ENCODE data around the gene SNRPD1. TPM values are rescaled to one million over a fixed set of nuclear protein-coding genes. Genes with fewer than 3 reads are reported as not detected.

The SNRPD1 gene
- total and polyA plus RNA-seq, 2 donors (not counting 3 experiments of a cell fraction or from before 2014, with no cell fraction given), result 16.6 to 97.3 TPM

- ChIA-PET POLR2A (interaction anchor here (0.6 to 1.2 kb wide), 2 partner anchors 13 to 109 kb away, joined by 8 to 11 read pairs; partner anchors contain the start of gene SNRPD1), CTCF (interaction anchor here (1.0 to 2.9 kb wide), 35 partner anchors 9 to 412 kb away, joined by 3 to 63 read pairs (median 5); partner anchors contain the start of genes ABHD3, MIB1 and SNRPD1)
- Histone ChIP-seq H3K4me3 (replicated peaks in 1 of 3; ENCODE audit: insufficient read depth in 1 of 3, low read depth in 1 of 3, low read length in 3 of 3) (peak overlapping the region; percentile 47 to 89 (median 68)), H3K79me2 (ENCODE audit: control insufficient read depth, insufficient read depth, low read length) (peaks cover 40% of the 10 kb centered on the region), H3K4me2 (ENCODE audit: insufficient read depth, low read length) (peak overlapping the region; percentile 49), H3K9ac (replicated peaks; ENCODE audit: extremely low read depth, insufficient read depth, low read length) (peak overlapping the region; percentile 75), H3K36me3 (ENCODE audit: control insufficient read depth in 2 of 2, extremely low read depth in 1 of 2, insufficient read depth in 2 of 2, low read length in 2 of 2) (no peaks in the 10 kb centered on the region), H3K9me3 (replicated peaks; ENCODE audit: control insufficient read depth, insufficient read depth, low read length) (no peaks in the 10 kb centered on the region), H3K9me1 (replicated peaks; ENCODE audit: control insufficient read depth, extremely low read depth, insufficient read depth, low read length) (no peaks in the 10 kb centered on the region), H3K27me3 (ENCODE audit: control insufficient read depth in 2 of 2, insufficient read depth in 2 of 2, low read length in 2 of 2) (no peaks in the 10 kb centered on the region), H3K4me1 (ENCODE audit: control insufficient read depth, extremely low read depth, insufficient read depth, low read length) (no peaks in the 10 kb centered on the region), H2AFZ (ENCODE audit: low read depth, low read length) (peak overlapping the region; percentile 60), H4K20me1 (replicated peaks; ENCODE audit: control insufficient read depth, extremely low read depth, insufficient read depth, low read length) (no peaks in the 10 kb centered on the region), H3K27ac (ENCODE audit: insufficient read depth, low read depth, low read length) (peak overlapping the region; percentile 59)
- FAIRE-seq (no peak), DNase-seq (ENCODE audit: low read depth, low spot score) (peak; percentile 30)
- intact Hi-C loops (cut with micrococcal nuclease) (loop anchor here (1.0 to 5.0 kb wide), 5 partner anchors 12 to 489 kb away; partner anchors contain the start of genes MIB1, ROCK1 and SNRPD1), dilution Hi-C loops (cut with MboI; ENCODE audit: extremely low pct_ligation_motif_present, low sequenced_read_pairs) (no loop called here)
- TSS peak; percentile 20 for BruUV-seq (replicated peaks)
- TF ChIP-seq, protein P1, sequence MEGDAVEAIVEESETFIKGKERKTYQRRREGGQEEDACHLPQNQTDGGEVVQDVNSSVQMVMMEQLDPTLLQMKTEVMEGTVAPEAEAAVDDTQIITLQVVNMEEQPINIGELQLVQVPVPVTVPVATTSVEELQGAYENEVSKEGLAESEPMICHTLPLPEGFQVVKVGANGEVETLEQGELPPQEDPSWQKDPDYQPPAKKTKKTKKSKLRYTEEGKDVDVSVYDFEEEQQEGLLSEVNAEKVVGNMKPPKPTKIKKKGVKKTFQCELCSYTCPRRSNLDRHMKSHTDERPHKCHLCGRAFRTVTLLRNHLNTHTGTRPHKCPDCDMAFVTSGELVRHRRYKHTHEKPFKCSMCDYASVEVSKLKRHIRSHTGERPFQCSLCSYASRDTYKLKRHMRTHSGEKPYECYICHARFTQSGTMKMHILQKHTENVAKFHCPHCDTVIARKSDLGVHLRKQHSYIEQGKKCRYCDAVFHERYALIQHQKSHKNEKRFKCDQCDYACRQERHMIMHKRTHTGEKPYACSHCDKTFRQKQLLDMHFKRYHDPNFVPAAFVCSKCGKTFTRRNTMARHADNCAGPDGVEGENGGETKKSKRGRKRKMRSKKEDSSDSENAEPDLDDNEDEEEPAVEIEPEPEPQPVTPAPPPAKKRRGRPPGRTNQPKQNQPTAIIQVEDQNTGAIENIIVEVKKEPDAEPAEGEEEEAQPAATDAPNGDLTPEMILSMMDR (IDR thresholded peaks at IDR 0.05; ENCODE audit: extremely low read depth in 1 of 2, insufficient read depth in 1 of 2, low read depth in 1 of 2, low read length in 2 of 2), result peak in 1 of 2 donors; percentile 27
- no peak for TF ChIP-seq MYC (IDR thresholded peaks at IDR 0.05; ENCODE audit: low read depth, low read length)
Measured at GRCh38 chr18:21599585-21600525, 12.3 kb upstream of the SNRPD1 start.

Data from endothelial cell of umbilical vein (primary cell).